HEK293T (cell line): Measurements from ENCODE around the gene SAMD10.

ENCODE experiments used
- BHLHE40 ChIP-seq: fragments of 450-650 bp; IDR thresholded peaks from 2 replicates; pipeline ENCODE4 v1.6.1; 2016; ENCODE audit warnings: mild to moderate bottlenecking, moderate library complexity, borderline replicate concordance
- CTBP1 ChIP-seq: fragments of 450-650 bp; IDR thresholded peaks from 2 replicates; pipeline ENCODE4 v1.6.1; 2016; ENCODE audit warnings: borderline replicate concordance
- FOXK2 ChIP-seq: fragments of 450-650 bp; IDR thresholded peaks from 2 replicates; pipeline ENCODE4 v1.6.1; 2016; ENCODE audit warnings: mild to moderate bottlenecking
- FOXM1 ChIP-seq: fragments of 450-650 bp; IDR thresholded peaks from 2 replicates; pipeline ENCODE4 v1.6.1; 2017; ENCODE audit warnings: mild to moderate bottlenecking, borderline replicate concordance
- LEF1 ChIP-seq: fragments of 450-650 bp; IDR thresholded peaks from 2 replicates; pipeline ENCODE4 v1.6.1; 2017; ENCODE audit warnings: mild to moderate bottlenecking, borderline replicate concordance
- SP1 ChIP-seq: fragments of 450-650 bp; IDR thresholded peaks from 2 replicates; pipeline ENCODE4 v1.6.1; 2017

DNA sequence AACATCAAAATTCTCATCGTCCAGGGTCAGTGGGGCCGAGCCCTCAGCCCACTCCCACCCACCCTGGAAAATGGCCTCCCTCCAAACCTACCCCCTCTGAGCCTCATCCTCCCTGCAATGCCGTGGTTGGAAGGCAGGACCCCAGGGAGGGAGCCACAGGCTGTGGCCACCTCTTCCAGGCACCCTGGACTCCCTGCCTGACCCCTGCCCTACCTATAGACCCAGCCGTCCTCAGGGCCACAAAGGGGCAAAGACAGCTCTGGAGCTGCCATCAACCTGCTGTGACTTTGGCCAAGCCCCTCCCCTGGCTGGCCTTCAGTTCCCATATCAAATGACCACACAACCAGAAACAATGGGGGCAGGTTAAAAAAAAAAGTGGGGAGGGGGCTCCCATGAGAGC is 21.0 kb downstream of the SAMD10 start:
- TF ChIP-seq FOXK2 (no peak), LEF1 (no peak), CTBP1 (no peak), SP1 (no peak), FOXM1 (no peak), BHLHE40 (no peak)
